ENCODE data around the gene EIF2B2. TPM values are rescaled to one million over a fixed set of nuclear protein-coding genes. Genes with fewer than 3 reads are reported as not detected.
"Not testable (repeated sequence)": the region's sequence is repeated elsewhere in the genome, so short reads cannot be mapped to it uniquely, and the experiment has no call there.

EIF2B2 gene
- polyA plus RNA-seq, 1 experiment, result 78.0 TPM

DNA sequence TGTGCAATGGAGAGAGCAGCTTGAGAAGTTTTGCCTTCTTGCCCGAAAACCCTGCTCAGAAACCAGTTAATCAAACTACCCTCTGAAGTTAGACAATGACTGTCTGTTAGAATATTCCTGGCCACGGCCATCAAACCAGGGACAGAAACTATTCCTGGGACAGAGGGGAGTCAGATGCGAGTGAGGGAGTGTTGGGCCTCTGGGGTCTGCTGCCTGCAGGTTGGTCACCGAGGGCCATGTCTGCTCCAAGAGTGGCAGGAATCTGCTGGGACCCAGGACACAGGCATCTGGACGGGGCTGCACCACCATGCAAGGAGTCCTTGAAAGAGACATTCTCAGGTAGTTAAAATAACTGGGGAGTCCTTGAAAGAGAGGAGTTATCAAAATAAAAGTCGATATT, 16.9 kb upstream of the EIF2B2 start:
- DNase-seq (ENCODE audit: low read depth), result no peak
- CTCF ChIA-PET, result no interaction called here
- H3K27me3 ChIP-seq (ENCODE audit: control insufficient read depth, insufficient read depth, low read length), result no peaks in the 10 kb centered on the region
- H3K36me3 ChIP-seq (ENCODE audit: control insufficient read depth, insufficient read depth, low read length), result no peaks in the 10 kb centered on the region
- no peak for TF ChIP-seq CTCF (IDR thresholded peaks at IDR 0.05; ENCODE audit: insufficient read depth, low read depth, low read length)
- no peak overlapping the region for H3K4me3 ChIP-seq (ENCODE audit: low read depth, low read length)
- POLR2A ChIA-PET, result no interaction called here

GRCh38 chr14:74988131-74988530, 14.6 kb upstream of the EIF2B2 start:
- Histone ChIP-seq H3K27me3 (ENCODE audit: control insufficient read depth, insufficient read depth, low read length) (no peaks in the 10 kb centered on the region), H3K36me3 (ENCODE audit: control insufficient read depth, insufficient read depth, low read length) (no peaks in the 10 kb centered on the region), H3K4me3 (ENCODE audit: low read depth, low read length) (no peak overlapping the region)
- CTCF ChIA-PET, result interaction anchor here (0.6 kb wide), 1 partner anchor 24 kb away, joined by 3 read pairs; no protein-coding TSS in a partner anchor
- DNase-seq (ENCODE audit: low read depth), result no peak
- POLR2A ChIA-PET, result interaction anchor here (0.5 kb wide), 1 partner anchor 39 kb away, joined by 3 read pairs; no protein-coding TSS in a partner anchor
- TF ChIP-seq CTCF (IDR thresholded peaks at IDR 0.05; ENCODE audit: insufficient read depth, low read depth, low read length), result no peak

DNA sequence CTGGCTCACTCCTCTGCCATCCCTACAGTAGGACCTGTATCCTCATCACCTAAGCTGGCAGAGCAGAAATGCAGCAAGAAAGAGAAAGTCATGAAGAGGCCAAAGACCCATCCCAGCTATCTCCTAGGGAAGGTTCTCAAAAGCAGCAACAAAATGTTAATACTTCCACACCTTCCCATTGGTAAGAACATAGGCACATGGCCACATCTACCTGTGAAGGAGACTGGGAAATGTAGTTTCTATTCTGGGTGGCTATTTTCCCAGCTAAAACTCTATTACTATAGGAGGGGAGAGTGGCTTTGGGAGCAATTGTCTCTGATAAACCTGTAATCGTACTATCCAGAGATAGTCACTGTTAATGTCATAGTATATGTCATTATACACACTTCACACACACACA, 13.7 kb upstream of the EIF2B2 start:
- TF ChIP-seq CTCF (IDR thresholded peaks at IDR 0.05; ENCODE audit: insufficient read depth, low read depth, low read length), result no peak
- Histone ChIP-seq H3K36me3 (ENCODE audit: control insufficient read depth, insufficient read depth, low read length) (no peaks in the 10 kb centered on the region), H3K27me3 (ENCODE audit: control insufficient read depth, insufficient read depth, low read length) (no peaks in the 10 kb centered on the region), H3K4me3 (ENCODE audit: low read depth, low read length) (no peak overlapping the region)
- POLR2A ChIA-PET, result no interaction called here
- CTCF ChIA-PET, result no interaction called here
- no peak for DNase-seq (ENCODE audit: low read depth)

DNA sequence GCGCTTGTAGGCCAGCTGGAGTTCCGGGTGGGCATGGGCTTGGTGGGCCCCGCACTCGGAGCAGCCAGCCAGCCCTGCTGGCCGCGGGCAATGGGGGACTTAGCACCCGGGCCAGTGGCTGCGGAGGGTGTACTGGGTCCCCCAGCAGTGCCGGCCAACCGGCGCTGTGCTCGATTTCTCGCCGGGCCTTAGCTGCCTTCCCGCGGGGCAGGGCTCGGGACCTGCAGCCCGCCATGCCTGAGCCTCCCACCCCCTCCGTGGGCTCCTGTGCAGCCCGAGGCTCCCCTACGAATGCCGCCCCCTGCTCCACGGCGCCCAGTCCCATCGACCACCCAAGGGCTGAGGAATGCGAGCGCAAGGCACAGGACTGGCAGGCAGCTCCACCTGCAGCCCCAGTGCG, 8.5 kb upstream of the EIF2B2 start:
- DNase-seq (ENCODE audit: low read depth); H3K4me3 ChIP-seq (ENCODE audit: low read depth, low read length); H3K36me3 ChIP-seq (ENCODE audit: control insufficient read depth, insufficient read depth, low read length); H3K27me3 ChIP-seq (ENCODE audit: control insufficient read depth, insufficient read depth, low read length); CTCF ChIA-PET; POLR2A ChIA-PET: not testable (repeated sequence)

DNA sequence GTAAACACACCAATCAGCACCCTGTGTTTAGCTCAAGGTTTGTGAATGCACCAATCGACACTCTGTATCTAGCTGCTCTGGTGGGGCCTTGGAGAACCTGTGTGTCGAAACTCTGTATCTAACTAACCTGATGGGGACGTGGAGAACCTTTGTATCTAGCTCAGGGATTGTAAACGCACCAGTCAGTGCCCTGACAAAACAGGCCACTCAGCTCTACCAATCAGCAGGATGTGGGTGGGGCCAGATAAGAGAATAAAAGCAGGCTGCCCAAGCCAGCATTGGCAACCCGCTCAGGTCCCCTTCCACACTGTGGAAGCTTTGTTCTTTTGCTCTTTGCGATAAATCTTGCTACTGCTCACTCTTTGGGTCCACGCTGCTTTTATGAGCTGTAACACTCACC, 6.9 kb upstream of the EIF2B2 start:
- H3K4me3 ChIP-seq (ENCODE audit: low read depth, low read length); POLR2A ChIA-PET; CTCF ChIA-PET; DNase-seq (ENCODE audit: low read depth); H3K27me3 ChIP-seq (ENCODE audit: control insufficient read depth, insufficient read depth, low read length); H3K36me3 ChIP-seq (ENCODE audit: control insufficient read depth, insufficient read depth, low read length): not testable (repeated sequence)

- peaks cover 2% of the 10 kb centered on the region for H3K36me3 ChIP-seq (ENCODE audit: control insufficient read depth, insufficient read depth, low read length)
- no peak overlapping the region for H3K4me3 ChIP-seq (ENCODE audit: low read depth, low read length)
- ChIA-PET POLR2A (no interaction called here), CTCF (no interaction called here)
- TF ChIP-seq CTCF (IDR thresholded peaks at IDR 0.05; ENCODE audit: insufficient read depth, low read depth, low read length), result no peak
- H3K27me3 ChIP-seq (ENCODE audit: control insufficient read depth, insufficient read depth, low read length), result no peaks in the 10 kb centered on the region
- DNase-seq (ENCODE audit: low read depth), result no peak
Observed at GRCh38 chr14:75001261-75001660, 1.5 kb upstream of the EIF2B2 start.

Data from BJ (cell line).